ENCODE measurements around the gene WDR7.

DNA sequence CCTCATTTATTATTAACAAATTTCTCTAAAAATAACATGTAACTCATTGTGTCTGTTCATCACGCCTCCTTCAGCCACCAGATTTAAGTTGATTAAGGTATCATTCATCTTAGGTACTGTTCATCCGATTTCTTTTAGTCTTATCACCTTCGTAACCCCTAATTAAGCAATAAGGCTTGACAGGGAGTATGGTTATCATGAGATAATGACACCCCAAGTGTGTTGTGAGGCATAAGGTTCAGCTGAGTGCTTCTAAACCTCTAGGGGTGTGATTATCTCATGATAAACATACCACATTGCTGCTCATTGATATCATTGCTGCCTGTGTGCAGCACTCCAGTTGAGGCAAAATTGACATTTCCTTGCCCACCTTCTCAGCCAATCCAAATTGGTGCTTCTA lies 336.9 kb downstream of the WDR7 start:
- no peak for TF ChIP-seq CHD2 (IDR thresholded peaks at IDR 0.05; ENCODE audit: borderline replicate concordance, low read depth, low read length)
- TF ChIP-seq EP300 (IDR thresholded peaks at IDR 0.05; ENCODE audit: borderline replicate concordance in 1 of 2, control insufficient read depth in 1 of 2, low read depth in 2 of 2, low read length in 2 of 2) = no peak
- no peak for TF ChIP-seq NFYA (IDR thresholded peaks at IDR 0.05; ENCODE audit: borderline replicate concordance, low read depth, low read length)
- TF ChIP-seq EZH2 (IDR thresholded peaks at IDR 0.05; ENCODE audit: borderline replicate concordance, control insufficient read depth, low read depth, low read length) = no peak
- no peak for TF ChIP-seq BHLHE40 (IDR thresholded peaks at IDR 0.05; ENCODE audit: borderline replicate concordance in 1 of 2, low read depth in 2 of 2, low read length in 1 of 2)
- no peak for TF ChIP-seq SMC3 (IDR thresholded peaks at IDR 0.05; ENCODE audit: borderline replicate concordance, low read length)
- no peak for TF ChIP-seq ZZZ3 (IDR thresholded peaks at IDR 0.05; ENCODE audit: control insufficient read depth, insufficient read length, low read depth)
- TF ChIP-seq POLR2A (IDR thresholded peaks at IDR 0.05; ENCODE audit: low read depth, low read length) = no peak
- TF ChIP-seq NR2C1 (IDR thresholded peaks at IDR 0.05) = no peak
